Measurements from ENCODE around the gene SPTBN1.

DNA sequence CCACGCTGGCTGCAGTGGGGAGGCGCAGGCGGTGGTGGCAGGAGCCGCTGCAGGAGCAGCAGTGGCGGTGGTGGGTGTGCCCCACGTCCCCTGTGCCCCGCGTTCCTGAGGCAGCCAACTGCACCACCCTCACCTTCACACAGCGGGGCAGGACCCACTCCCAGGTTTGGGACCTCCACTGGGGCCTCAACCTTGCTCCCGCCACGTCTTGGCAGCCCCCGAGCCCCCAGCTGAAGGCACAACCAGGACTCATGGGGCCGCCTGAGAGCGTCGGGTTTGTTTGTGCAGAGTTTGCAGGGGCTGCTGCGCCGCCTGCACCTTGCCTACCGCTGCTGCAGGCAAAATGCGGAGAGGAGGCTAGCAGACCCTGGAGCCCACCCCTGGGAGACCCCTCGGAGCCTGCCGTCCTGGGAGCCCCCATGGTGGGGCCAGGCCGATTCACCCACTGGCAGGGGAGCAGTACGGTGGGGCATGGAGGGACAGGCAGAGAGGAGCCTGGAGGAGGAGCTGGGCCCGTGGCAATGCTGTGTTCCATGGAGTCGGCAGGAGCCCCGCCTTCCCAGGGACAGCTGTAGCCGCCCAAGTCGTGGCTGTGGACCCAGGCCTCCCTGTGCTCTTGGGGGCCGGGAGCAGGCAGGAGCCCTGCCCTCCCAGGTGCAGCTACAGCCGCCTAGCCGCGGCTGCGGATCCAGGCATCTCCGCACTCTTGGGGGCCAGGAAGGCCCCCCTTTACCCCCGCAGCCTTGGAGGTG, 252.6 kb downstream of the SPTBN1 start:
- TF ChIP-seq, protein P1, sequence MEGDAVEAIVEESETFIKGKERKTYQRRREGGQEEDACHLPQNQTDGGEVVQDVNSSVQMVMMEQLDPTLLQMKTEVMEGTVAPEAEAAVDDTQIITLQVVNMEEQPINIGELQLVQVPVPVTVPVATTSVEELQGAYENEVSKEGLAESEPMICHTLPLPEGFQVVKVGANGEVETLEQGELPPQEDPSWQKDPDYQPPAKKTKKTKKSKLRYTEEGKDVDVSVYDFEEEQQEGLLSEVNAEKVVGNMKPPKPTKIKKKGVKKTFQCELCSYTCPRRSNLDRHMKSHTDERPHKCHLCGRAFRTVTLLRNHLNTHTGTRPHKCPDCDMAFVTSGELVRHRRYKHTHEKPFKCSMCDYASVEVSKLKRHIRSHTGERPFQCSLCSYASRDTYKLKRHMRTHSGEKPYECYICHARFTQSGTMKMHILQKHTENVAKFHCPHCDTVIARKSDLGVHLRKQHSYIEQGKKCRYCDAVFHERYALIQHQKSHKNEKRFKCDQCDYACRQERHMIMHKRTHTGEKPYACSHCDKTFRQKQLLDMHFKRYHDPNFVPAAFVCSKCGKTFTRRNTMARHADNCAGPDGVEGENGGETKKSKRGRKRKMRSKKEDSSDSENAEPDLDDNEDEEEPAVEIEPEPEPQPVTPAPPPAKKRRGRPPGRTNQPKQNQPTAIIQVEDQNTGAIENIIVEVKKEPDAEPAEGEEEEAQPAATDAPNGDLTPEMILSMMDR (IDR thresholded peaks at IDR 0.05), result no peak
- no peak for TF ChIP-seq EP300 (IDR thresholded peaks at IDR 0.05)
- TF ChIP-seq POLR2A (IDR thresholded peaks at IDR 0.05), result no peak
- no peak for TF ChIP-seq POLR2AphosphoS5 (IDR thresholded peaks at IDR 0.05)

All from gastroesophageal sphincter (tissue), 3 donors.